Measurements from ENCODE around the gene EXOC7. TPM values are rescaled to one million over a fixed set of nuclear protein-coding genes. Genes with fewer than 3 reads are reported as not detected.
A peak's percentile ranks its signal among the peaks of the same experiment; 100 is the strongest.

EXOC7 gene
- total and polyA plus RNA-seq, 2 of the 8 experiments (the other 6 are each of a cell fraction or from before 2014, with no cell fraction given), result 77.1 to 92.6 TPM

DNA sequence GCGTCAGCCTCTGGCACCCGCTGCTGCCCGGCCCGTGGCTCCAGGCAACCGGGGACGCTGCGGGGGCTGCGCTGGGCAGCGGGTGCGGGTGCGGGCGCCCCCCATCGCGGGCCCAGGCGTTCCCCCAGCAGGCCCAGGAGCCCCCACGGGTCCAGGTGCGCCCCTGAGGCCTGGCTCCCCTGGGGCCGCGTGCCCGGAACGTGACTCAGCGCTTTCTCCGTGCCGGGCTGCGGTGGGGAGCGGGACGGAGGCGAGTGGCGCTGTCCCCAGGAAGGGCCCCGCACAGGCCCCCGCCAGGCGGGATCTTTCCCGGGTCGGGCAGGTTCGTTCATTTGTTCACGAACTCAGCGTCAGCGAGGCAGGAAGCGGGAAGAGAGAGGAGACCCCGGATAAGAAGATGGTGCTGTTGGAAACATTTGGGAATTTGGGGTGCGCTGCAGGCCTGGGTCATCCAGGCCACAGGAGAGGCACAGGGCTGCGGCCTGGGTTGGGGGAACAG, 18.4 kb upstream of the EXOC7 start (continued):
- TF ChIP-seq, protein P1, sequence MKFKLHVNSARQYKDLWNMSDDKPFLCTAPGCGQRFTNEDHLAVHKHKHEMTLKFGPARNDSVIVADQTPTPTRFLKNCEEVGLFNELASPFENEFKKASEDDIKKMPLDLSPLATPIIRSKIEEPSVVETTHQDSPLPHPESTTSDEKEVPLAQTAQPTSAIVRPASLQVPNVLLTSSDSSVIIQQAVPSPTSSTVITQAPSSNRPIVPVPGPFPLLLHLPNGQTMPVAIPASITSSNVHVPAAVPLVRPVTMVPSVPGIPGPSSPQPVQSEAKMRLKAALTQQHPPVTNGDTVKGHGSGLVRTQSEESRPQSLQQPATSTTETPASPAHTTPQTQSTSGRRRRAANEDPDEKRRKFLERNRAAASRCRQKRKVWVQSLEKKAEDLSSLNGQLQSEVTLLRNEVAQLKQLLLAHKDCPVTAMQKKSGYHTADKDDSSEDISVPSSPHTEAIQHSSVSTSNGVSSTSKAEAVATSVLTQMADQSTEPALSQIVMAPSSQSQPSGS (IDR thresholded peaks at IDR 0.05; ENCODE audit: low read length), result no peak
- TF ChIP-seq ASH2L (IDR thresholded peaks at IDR 0.05; ENCODE audit: low read length) (no peak), RNF2 (IDR thresholded peaks at IDR 0.05; ENCODE audit: borderline replicate concordance, low read depth, low read length, missing control alignments, poor library complexity, severe bottlenecking) (peak; percentile 50), CHD2 (IDR thresholded peaks at IDR 0.05; ENCODE audit: low read length) (no peak), BRCA1 (IDR thresholded peaks at IDR 0.05; ENCODE audit: low read depth, low read length) (no peak), SRF (IDR thresholded peaks at IDR 0.05; ENCODE audit: low read depth, low read length) (no peak), CHD1 (IDR thresholded peaks at IDR 0.05; ENCODE audit: low read depth, low read length) (no peak), CBX8 (IDR thresholded peaks at IDR 0.05; ENCODE audit: borderline replicate concordance, low read depth, low read length) (no peak), JUND (IDR thresholded peaks at IDR 0.05; ENCODE audit: low read length) (no peak), SUZ12 (IDR thresholded peaks at IDR 0.05; ENCODE audit: low read length) (no peak), RFX5 (IDR thresholded peaks at IDR 0.05; ENCODE audit: borderline replicate concordance, low read depth, low read length) (no peak), SIX5 (IDR thresholded peaks at IDR 0.05; ENCODE audit: low read depth, low read length) (no peak), PHF8 (conservative IDR thresholded peaks at IDR 0.05; ENCODE audit: low read depth, low read length) (0 out of 2 replicates have a peak, but pooled peaks have one; percentile 14), CBX5 (IDR thresholded peaks at IDR 0.05; ENCODE audit: low read depth, low read length) (no peak), RAD21 (IDR thresholded peaks at IDR 0.05 in 1 of 2, conservative IDR thresholded peaks at IDR 0.05 in 1 of 2; ENCODE audit: low read depth in 2 of 2, low read length in 2 of 2) (no peak), SAP30 (IDR thresholded peaks at IDR 0.05; ENCODE audit: insufficient read depth, insufficient replicate concordance, low read length) (no peak)
- TF ChIP-seq, protein P2, sequence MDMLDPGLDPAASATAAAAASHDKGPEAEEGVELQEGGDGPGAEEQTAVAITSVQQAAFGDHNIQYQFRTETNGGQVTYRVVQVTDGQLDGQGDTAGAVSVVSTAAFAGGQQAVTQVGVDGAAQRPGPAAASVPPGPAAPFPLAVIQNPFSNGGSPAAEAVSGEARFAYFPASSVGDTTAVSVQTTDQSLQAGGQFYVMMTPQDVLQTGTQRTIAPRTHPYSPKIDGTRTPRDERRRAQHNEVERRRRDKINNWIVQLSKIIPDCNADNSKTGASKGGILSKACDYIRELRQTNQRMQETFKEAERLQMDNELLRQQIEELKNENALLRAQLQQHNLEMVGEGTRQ (IDR thresholded peaks at IDR 0.05; ENCODE audit: low read length), result no peak

Data from H1 (cell line).